HepG2 (cell line): ENCODE results near the gene R3HDM4. TPM values are rescaled to one million over a fixed set of nuclear protein-coding genes. Genes with fewer than 3 reads are reported as not detected.
A peak's percentile ranks its signal among the peaks of the same experiment; 100 is the strongest.

Experiments
- AKAP8 ChIP-seq: sonication (generic); formaldehyde crosslinking; IDR thresholded peaks from 2 replicates; pipeline ENCODE4 v1.5.1; 2020; ENCODE audit warnings: mild to moderate bottlenecking, missing genetic modification reagents
- CCDC6 ChIP-seq: sonication (generic); formaldehyde crosslinking; IDR thresholded peaks from 2 replicates; pipeline ENCODE4 v1.8.1; 2022; ENCODE audit warnings: mild to moderate bottlenecking, missing genetic modification reagents, moderate library complexity
- KDM5B ChIP-seq: sonication (generic); formaldehyde crosslinking; IDR thresholded peaks from 2 replicates; pipeline ENCODE4 v1.4.0; 2020; ENCODE audit warnings: missing genetic modification reagents, mild to moderate bottlenecking, borderline replicate concordance
- LCORL ChIP-seq, 2 experiments: fragments of 450-650 bp in 1 of 2; sonication (generic) in 1 of 2; formaldehyde crosslinking in 1 of 2; IDR thresholded peaks; 2 replicates each; pipeline versions ENCODE4 v1.5.0 to v1.6.1; 2017 to 2020; ENCODE audit warnings: antibody characterized with exemption in 1 of 2, missing genetic modification reagents in 1 of 2
- PCBP2 ChIP-seq: fragments of 200-400 bp; formaldehyde crosslinking; optimal IDR thresholded peaks from 2 replicates; pipeline ENCODE3; 2018; ENCODE audit warnings: low read length, low read depth; ENCODE audit not compliant: poor library complexity, severe bottlenecking
- RBM22 ChIP-seq: fragments of 200-400 bp; formaldehyde crosslinking; optimal IDR thresholded peaks from 2 replicates; pipeline ENCODE3; 2017; ENCODE audit warnings: mild to moderate bottlenecking, low read length, moderate library complexity
- TARDBP ChIP-seq: sonication (generic); formaldehyde crosslinking; IDR thresholded peaks from 2 replicates; pipeline ENCODE4 v1.8.0; 2022; ENCODE audit warnings: mild to moderate bottlenecking, missing genetic modification reagents
- TBL1XR1 ChIP-seq: fragments of 150-350 bp; IDR thresholded peaks from 2 replicates; pipeline ENCODE4 v1.6.1; 2014; ENCODE audit warnings: borderline replicate concordance, low read length; ENCODE audit not compliant: partially characterized antibody
- ZBTB38 ChIP-seq: sonication (generic); formaldehyde crosslinking; IDR thresholded peaks from 2 replicates; pipeline ENCODE4 v1.5.1; 2020; ENCODE audit warnings: mild to moderate bottlenecking, missing genetic modification reagents
- ZNF160 ChIP-seq: sonication (generic); formaldehyde crosslinking; IDR thresholded peaks from 2 replicates; pipeline ENCODE4 v1.8.0; 2022; ENCODE audit warnings: mild to moderate bottlenecking, inconsistent platforms, missing genetic modification reagents
- ZNF737 ChIP-seq: sonication (generic); formaldehyde crosslinking; IDR thresholded peaks from 2 replicates; pipeline ENCODE4 v1.5.0; 2020; ENCODE audit warnings: missing genetic modification reagents, mild to moderate bottlenecking, borderline replicate concordance
- ZNF788 ChIP-seq: sonication (generic); formaldehyde crosslinking; IDR thresholded peaks from 2 replicates; pipeline ENCODE4 v1.5.0; 2020; ENCODE audit warnings: mild to moderate bottlenecking, missing genetic modification reagents, borderline replicate concordance
- ZNF839 ChIP-seq: sonication (generic); formaldehyde crosslinking; IDR thresholded peaks from 2 replicates; pipeline ENCODE4 v1.4.0; 2020; ENCODE audit warnings: missing genetic modification reagents, mild to moderate bottlenecking, borderline replicate concordance
- polyA plus RNA-seq, 8 experiments: library from polyadenylated mRNA; depleted of rRNA in 3 of 8; stranded (reverse) in 7 of 8; unstranded in 1 of 8; fragments of >200 nt; fragmentation: Illumina TruSeq in 4 of 8; extraction: Trizol in 4 of 8; gene quantifications; 2 replicates each; pipeline versions ENCODE4 v1.2.1 to v1.2.3, GENCODE V29; 2011 to 2016; ENCODE audit warnings: low read depth in 4 of 8, missing spikeins in 1 of 8, mixed read lengths in 1 of 8; ENCODE audit not compliant: insufficient read depth in 1 of 8
- total RNA-seq, 5 experiments: library from RNA; depleted of rRNA; stranded (reverse); fragments of >200 nt; fragmentation: Illumina TruSeq; extraction: Trizol; gene quantifications; 2 replicates each; pipeline ENCODE4 v1.2.3, GENCODE V29; 2016; ENCODE audit warnings: low read depth in 1 of 5
- TF ChIP-seq, protein P1 (sequence below): sonication (generic); formaldehyde crosslinking; IDR thresholded peaks from 2 replicates; pipeline ENCODE4 v1.5.0; 2020; ENCODE audit warnings: mild to moderate bottlenecking, missing genetic modification reagents, borderline replicate concordance
- TF ChIP-seq, protein P2 (sequence below): IDR thresholded peaks from 2 replicates; pipeline ENCODE4 v1.6.1; 2018; ENCODE audit warnings: missing genetic modification reagents, mild to moderate bottlenecking, missing compliant biosample characterization
- TF ChIP-seq, protein P3 (sequence below): sonication (generic); formaldehyde crosslinking; IDR thresholded peaks from 2 replicates; pipeline ENCODE4 v1.8.0; 2022; ENCODE audit warnings: missing genetic modification reagents, mild to moderate bottlenecking, moderate library complexity, borderline replicate concordance
- TF ChIP-seq, protein P4 (sequence below): sonication (generic); formaldehyde crosslinking; IDR thresholded peaks from 2 replicates; pipeline ENCODE4 v1.4.0; 2020; ENCODE audit warnings: missing genetic modification reagents, borderline replicate concordance
- TF ChIP-seq, protein P5 (sequence below): sonication (generic); formaldehyde crosslinking; IDR thresholded peaks from 2 replicates; pipeline ENCODE4 v1.5.0; 2020; ENCODE audit warnings: missing genetic modification reagents, mild to moderate bottlenecking, borderline replicate concordance

The R3HDM4 gene
- total and polyA plus RNA-seq, 2 of the 13 experiments (the other 11 are each of a cell fraction or from before 2014, with no cell fraction given) = 26.2 to 26.9 TPM

DNA sequence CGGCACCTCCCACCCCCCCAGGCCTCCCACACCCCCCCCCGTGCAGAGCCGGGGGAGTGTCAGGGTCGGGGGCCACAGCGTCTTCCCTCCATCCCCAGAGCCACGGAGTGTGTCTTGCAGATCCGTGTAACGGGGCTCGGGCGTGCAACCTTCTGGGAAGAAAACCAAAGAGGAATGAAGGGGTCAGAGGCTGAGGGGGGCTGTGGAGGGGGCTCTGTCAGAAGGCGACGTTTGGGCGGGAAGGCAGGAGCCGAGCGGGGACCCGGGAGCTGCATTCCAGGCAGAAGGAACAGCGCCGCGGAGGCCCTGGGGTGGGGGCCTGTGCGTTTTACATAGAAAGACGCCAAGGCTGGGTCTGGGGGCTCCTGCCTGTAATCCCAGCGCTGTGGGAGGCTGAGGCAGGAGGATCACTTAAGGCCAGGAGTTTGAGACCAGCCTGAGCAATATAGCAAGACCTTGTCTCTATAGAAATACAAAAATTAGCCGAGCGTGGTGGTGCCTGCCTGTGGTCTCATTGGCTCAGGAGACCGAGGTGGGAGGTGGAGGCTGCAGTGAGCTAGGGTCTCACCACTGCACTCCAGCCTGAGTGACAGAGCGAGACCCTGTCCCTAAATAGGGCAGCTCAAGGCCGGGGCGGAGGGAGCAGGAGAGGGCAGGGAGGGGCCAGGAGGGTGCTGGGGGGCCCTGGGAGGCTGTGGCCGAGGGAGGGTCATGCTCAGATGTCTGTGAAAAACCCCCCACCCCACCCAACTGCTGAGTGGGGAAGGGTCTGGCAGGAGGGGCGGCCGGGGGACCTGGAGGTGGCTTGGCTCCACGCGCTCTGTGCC, 40.6 kb upstream of the R3HDM4 start (continued):
- TF ChIP-seq, protein P1, sequence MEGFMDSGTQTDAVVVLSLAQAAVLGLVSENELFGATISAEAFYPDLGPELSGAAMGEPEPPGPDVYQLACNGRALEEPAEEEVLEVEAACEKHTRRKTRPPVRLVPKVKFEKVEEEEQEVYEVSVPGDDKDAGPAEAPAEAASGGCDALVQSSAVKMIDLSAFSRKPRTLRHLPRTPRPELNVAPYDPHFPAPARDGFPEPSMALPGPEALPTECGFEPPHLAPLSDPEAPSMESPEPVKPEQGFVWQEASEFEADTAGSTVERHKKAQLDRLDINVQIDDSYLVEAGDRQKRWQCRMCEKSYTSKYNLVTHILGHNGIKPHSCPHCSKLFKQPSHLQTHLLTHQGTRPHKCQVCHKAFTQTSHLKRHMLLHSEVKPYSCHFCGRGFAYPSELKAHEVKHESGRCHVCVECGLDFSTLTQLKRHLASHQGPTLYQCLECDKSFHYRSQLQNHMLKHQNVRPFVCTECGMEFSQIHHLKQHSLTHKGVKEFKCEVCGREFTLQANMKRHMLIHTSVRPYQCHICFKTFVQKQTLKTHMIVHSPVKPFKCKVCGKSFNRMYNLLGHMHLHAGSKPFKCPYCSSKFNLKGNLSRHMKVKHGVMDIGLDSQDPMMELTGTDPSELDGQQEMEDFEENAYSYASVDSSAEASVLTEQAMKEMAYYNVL (CRISPR knock-in tag) = 0 out of 2 replicates have a peak, but pooled peaks have one; percentile 4
- TF ChIP-seq TBL1XR1 (no peak), ZNF737 (CRISPR knock-in tag) (no peak), RBM22 (peak; percentile 58), KDM5B (CRISPR knock-in tag) (peak; percentile 1; the same call in 1 of the 2 replicates), TARDBP (CRISPR knock-in tag) (0 out of 2 replicates have a peak, but pooled peaks have one; percentile 26), ZNF839 (CRISPR knock-in tag) (no peak), ZNF160 (no peak), ZNF788 (CRISPR knock-in tag) (peak; percentile 43; the same call in 1 of the 2 replicates), PCBP2 (no peak), AKAP8 (CRISPR knock-in tag) (peak; percentile 4; the same call in 1 of the 2 replicates), LCORL (IDR thresholded peaks at IDR 0.05) (no peak), LCORL (CRISPR knock-in tag; IDR thresholded peaks at IDR 0.05) (0 out of 2 replicates have a peak, but pooled peaks have one; percentile 33), CCDC6 (CRISPR knock-in tag) (no peak), ZBTB38 (CRISPR knock-in tag) (peak; percentile 11; the same call in 1 of the 2 replicates)
- TF ChIP-seq, protein P2, sequence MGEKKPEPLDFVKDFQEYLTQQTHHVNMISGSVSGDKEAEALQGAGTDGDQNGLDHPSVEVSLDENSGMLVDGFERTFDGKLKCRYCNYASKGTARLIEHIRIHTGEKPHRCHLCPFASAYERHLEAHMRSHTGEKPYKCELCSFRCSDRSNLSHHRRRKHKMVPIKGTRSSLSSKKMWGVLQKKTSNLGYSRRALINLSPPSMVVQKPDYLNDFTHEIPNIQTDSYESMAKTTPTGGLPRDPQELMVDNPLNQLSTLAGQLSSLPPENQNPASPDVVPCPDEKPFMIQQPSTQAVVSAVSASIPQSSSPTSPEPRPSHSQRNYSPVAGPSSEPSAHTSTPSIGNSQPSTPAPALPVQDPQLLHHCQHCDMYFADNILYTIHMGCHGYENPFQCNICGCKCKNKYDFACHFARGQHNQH = no peak
- TF ChIP-seq, protein P3, sequence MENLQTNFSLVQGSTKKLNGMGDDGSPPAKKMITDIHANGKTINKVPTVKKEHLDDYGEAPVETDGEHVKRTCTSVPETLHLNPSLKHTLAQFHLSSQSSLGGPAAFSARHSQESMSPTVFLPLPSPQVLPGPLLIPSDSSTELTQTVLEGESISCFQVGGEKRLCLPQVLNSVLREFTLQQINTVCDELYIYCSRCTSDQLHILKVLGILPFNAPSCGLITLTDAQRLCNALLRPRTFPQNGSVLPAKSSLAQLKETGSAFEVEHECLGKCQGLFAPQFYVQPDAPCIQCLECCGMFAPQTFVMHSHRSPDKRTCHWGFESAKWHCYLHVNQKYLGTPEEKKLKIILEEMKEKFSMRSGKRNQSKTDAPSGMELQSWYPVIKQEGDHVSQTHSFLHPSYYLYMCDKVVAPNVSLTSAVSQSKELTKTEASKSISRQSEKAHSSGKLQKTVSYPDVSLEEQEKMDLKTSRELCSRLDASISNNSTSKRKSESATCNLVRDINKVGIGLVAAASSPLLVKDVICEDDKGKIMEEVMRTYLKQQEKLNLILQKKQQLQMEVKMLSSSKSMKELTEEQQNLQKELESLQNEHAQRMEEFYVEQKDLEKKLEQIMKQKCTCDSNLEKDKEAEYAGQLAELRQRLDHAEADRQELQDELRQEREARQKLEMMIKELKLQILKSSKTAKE (CRISPR knock-in tag) = no peak
- TF ChIP-seq, protein P4, sequence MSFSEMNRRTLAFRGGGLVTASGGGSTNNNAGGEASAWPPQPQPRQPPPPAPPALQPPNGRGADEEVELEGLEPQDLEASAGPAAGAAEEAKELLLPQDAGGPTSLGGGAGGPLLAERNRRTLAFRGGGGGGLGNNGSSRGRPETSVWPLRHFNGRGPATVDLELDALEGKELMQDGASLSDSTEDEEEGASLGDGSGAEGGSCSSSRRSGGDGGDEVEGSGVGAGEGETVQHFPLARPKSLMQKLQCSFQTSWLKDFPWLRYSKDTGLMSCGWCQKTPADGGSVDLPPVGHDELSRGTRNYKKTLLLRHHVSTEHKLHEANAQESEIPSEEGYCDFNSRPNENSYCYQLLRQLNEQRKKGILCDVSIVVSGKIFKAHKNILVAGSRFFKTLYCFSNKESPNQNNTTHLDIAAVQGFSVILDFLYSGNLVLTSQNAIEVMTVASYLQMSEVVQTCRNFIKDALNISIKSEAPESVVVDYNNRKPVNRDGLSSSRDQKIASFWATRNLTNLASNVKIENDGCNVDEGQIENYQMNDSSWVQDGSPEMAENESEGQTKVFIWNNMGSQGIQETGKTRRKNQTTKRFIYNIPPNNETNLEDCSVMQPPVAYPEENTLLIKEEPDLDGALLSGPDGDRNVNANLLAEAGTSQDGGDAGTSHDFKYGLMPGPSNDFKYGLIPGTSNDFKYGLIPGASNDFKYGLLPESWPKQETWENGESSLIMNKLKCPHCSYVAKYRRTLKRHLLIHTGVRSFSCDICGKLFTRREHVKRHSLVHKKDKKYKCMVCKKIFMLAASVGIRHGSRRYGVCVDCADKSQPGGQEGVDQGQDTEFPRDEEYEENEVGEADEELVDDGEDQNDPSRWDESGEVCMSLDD (CRISPR knock-in tag) = no peak
- TF ChIP-seq, protein P5, sequence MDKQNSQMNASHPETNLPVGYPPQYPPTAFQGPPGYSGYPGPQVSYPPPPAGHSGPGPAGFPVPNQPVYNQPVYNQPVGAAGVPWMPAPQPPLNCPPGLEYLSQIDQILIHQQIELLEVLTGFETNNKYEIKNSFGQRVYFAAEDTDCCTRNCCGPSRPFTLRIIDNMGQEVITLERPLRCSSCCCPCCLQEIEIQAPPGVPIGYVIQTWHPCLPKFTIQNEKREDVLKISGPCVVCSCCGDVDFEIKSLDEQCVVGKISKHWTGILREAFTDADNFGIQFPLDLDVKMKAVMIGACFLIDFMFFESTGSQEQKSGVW = no peak
